Esophagus muscularis mucosa (tissue), 4 donors: ENCODE measurements around the gene B4GALT6. TPM values are rescaled to one million over a fixed set of nuclear protein-coding genes. Genes with fewer than 3 reads are reported as not detected.

Source experiments
- DNase-seq: peaks from one replicate; pipeline ENCODE4 v3.0.0-alpha.2; 2017; ENCODE audit errors: extremely low spot score
- H3K27ac ChIP-seq, 4 donors: fragments of 200-600 bp; sonication (generic); replicated peaks in 1 of 4; 1 replicate in 3 of 4; 2 replicates in 1 of 4; pipeline ENCODE4 v1.5.1; 2016 to 2019; ENCODE audit warnings: mild to moderate bottlenecking in 1 of 4
- H3K27me3 ChIP-seq, 4 donors: fragments of 200-600 bp; sonication (generic); one replicate each; pipeline versions ENCODE4 v1.5.1 to v1.6.0; 2016 to 2019
- H3K36me3 ChIP-seq, 4 donors: fragments of 200-600 bp; sonication (generic); one replicate each; pipeline ENCODE4 v1.5.1; 2016 to 2019
- H3K4me1 ChIP-seq, 4 donors: fragments of 200-600 bp; sonication (generic); one replicate each; pipeline ENCODE4 v1.5.1; 2016 to 2019
- H3K4me3 ChIP-seq, 4 donors: fragments of 200-600 bp; sonication (generic); 1 replicate in 2 of 4; 2 replicates in 2 of 4; pipeline ENCODE4 v1.5.1; 2016 to 2019; ENCODE audit warnings: mild to moderate bottlenecking in 4 of 4, moderate library complexity in 1 of 4
- H3K9me3 ChIP-seq, 4 donors: fragments of 200-600 bp; sonication (generic); 1 replicate in 3 of 4; 2 replicates in 1 of 4; pipeline ENCODE4 v1.5.1; 2016 to 2019
- EP300 ChIP-seq: sonication (generic); formaldehyde crosslinking; IDR thresholded peaks from one replicate; pipeline ENCODE4 v1.6.1; 2017; ENCODE audit warnings: antibody characterized with exemption
- POLR2A ChIP-seq: fragments of 450-650 bp; IDR thresholded peaks from one replicate; pipeline ENCODE4 v1.6.1; 2017; ENCODE audit warnings: antibody characterized with exemption, moderate library complexity, mild to moderate bottlenecking, low read depth
- POLR2AphosphoS5 ChIP-seq, 2 donors: sonication (generic); formaldehyde crosslinking; IDR thresholded peaks; one replicate each; pipeline ENCODE4 v1.6.1; 2017; ENCODE audit warnings: antibody characterized with exemption in 2 of 2
- WGBS: methylation state at CpG from one replicate; pipeline ENCODE4 v1.1.5; 2018; 5-methylcytosine and 5-hydroxymethylcytosine counted together
- intact Hi-C: fragments of 100-400 bp; cut with DNase I; formaldehyde crosslinking; loops from one replicate; pipeline ENCODE4 v1.15.1; 2023
- total RNA-seq, 4 donors: library from RNA; depleted of rRNA; stranded (reverse); fragments of >200 nt; gene quantifications; one replicate each; pipeline versions ENCODE4 v1.1.0 to v1.2.1, GENCODE V29; 2016
- TF ChIP-seq, protein P1 (sequence below), 3 experiments: fragments of 200-600 bp in 2 of 3; fragments of 450-650 bp in 1 of 3; sonication (generic) in 2 of 3; IDR thresholded peaks; one replicate each; pipeline ENCODE4 v1.5.1; 2017 to 2019; ENCODE audit warnings: antibody characterized with exemption in 3 of 3, mild to moderate bottlenecking in 2 of 3, moderate library complexity in 1 of 3

B4GALT6 gene
- total RNA-seq, 4 donors from 2014 or later, result 4.5 to 12.0 (median 8.0) TPM

DNA sequence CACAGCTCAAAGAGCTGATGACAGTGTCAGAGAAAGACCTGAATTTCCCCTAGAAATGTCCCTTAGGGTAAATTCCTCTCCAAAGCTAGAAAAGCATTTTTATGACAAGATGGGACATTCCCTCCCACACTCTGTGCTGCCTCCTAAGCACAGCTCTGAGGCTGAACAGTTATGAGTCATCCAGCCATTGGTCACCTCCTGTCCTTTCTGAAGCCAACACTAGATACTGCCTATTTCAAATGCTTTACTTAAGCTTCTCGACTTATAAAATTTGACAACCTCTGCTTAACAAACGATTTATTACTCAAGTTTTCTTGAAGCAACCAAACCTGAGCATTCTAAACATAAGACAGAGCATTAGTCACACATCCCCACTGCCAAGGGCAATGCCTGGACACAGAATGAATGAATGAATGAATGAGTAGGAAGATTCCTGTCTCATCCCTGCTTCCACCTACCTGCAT lies 35.4 kb downstream of the B4GALT6 start:
- Histone ChIP-seq H3K27ac (no peak overlapping the region), H3K4me1 (peaks cover 0 to 45% (median 43%) of the 10 kb centered on the region in 4 donors), H3K4me3 (no peak overlapping the region), H3K9me3 (no peaks in the 10 kb centered on the region), H3K27me3 (no peaks in the 10 kb centered on the region), H3K36me3 (no peaks in the 10 kb centered on the region)
- WGBS, result 26% methylated on average over 2 of the region's 2 CpGs
- intact Hi-C loops, result no loop called here
- no peak for TF ChIP-seq EP300
- TF ChIP-seq, protein P1, sequence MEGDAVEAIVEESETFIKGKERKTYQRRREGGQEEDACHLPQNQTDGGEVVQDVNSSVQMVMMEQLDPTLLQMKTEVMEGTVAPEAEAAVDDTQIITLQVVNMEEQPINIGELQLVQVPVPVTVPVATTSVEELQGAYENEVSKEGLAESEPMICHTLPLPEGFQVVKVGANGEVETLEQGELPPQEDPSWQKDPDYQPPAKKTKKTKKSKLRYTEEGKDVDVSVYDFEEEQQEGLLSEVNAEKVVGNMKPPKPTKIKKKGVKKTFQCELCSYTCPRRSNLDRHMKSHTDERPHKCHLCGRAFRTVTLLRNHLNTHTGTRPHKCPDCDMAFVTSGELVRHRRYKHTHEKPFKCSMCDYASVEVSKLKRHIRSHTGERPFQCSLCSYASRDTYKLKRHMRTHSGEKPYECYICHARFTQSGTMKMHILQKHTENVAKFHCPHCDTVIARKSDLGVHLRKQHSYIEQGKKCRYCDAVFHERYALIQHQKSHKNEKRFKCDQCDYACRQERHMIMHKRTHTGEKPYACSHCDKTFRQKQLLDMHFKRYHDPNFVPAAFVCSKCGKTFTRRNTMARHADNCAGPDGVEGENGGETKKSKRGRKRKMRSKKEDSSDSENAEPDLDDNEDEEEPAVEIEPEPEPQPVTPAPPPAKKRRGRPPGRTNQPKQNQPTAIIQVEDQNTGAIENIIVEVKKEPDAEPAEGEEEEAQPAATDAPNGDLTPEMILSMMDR (IDR thresholded peaks at IDR 0.05), result no peak
- no peak for TF ChIP-seq POLR2A
- no peak for TF ChIP-seq POLR2AphosphoS5 (IDR thresholded peaks at IDR 0.05)
- DNase-seq, result no peak

- TF ChIP-seq, protein P1 (IDR thresholded peaks at IDR 0.05), result no peak
- TF ChIP-seq POLR2A (no peak), EP300 (no peak), POLR2AphosphoS5 (IDR thresholded peaks at IDR 0.05) (no peak)
- Histone ChIP-seq H3K27me3 (no peaks in the 10 kb centered on the region), H3K4me3 (no peak overlapping the region), H3K36me3 (no peaks in the 10 kb centered on the region), H3K4me1 (peaks cover 0 to 50% (median 47%) of the 10 kb centered on the region in 4 donors), H3K9me3 (no peaks in the 10 kb centered on the region), H3K27ac (no peak overlapping the region)
- intact Hi-C loops, result no loop called here
- no peak for DNase-seq
- 83% methylated on average over 2 of the region's 2 CpGs for WGBS
Measured at GRCh38 chr18:31648458-31648857, 35.9 kb downstream of the B4GALT6 start.

- Histone ChIP-seq H3K27ac (peak overlapping the region in 2 of 4 donors; percentile 54 to 60), H3K36me3 (no peaks in the 10 kb centered on the region), H3K4me3 (no peak overlapping the region), H3K27me3 (no peaks in the 10 kb centered on the region), H3K4me1 (peaks cover 0 to 62% (median 57%) of the 10 kb centered on the region in 4 donors), H3K9me3 (no peaks in the 10 kb centered on the region)
- intact Hi-C loops, result no loop called here
- TF ChIP-seq POLR2A (no peak), POLR2AphosphoS5 (IDR thresholded peaks at IDR 0.05) (no peak), EP300 (no peak)
- TF ChIP-seq, protein P1 (IDR thresholded peaks at IDR 0.05), result no peak
- DNase-seq, result no peak
- 63% methylated on average over 4 of the region's 4 CpGs for WGBS
Measured at GRCh38 chr18:31647127-31647753, 37.1 kb downstream of the B4GALT6 start.

DNA sequence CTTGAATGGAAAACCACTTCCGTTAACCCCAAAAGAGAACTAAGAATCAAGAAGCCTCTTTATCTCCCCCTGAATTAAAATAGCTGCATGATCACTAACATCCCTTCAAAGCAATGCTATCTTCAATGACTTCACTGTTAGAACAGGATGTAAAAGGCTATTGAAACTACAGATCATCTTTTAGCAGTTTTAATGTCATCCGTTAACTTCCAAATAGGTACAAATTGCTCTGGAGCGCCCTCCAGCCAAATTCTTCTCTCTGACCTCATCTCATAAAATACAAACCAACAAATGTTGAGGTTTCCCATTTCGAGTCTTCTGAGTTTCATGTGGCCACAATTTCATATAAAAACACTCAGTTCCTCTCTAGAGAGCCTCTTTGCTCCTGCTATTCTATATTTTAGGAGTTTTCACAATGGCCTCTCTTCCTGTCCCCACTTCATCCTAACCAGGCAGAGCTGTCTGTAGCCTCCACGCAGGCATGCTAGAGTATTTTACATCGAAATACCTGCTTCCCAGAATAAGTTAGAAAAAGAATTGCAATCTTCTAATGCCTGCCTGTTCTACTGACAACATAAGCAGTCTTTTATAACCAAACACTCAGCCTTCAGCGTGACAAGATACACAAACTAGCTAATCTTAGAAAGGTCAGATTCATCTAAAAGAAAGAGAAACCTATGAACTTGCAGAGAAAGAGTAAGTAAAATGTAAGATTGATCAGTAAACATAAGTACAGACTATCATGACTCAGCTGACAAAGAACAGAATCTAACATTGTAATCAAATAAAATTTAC lies 37.9 kb downstream of the B4GALT6 start:
- WGBS, result 45% methylated on average over 7 of the region's 7 CpGs

More for the DNA sequence above, 37.9 kb downstream of the B4GALT6 start:
- Histone ChIP-seq H3K27me3 (no peaks in the 10 kb centered on the region), H3K9me3 (no peaks in the 10 kb centered on the region), H3K36me3 (no peaks in the 10 kb centered on the region), H3K4me1 (peaks cover 0 to 69% (median 59%) of the 10 kb centered on the region in 4 donors), H3K27ac (peak overlapping the region; percentile 46 to 60 (median 50)), H3K4me3 (no peak overlapping the region)
- TF ChIP-seq, protein P1 (IDR thresholded peaks at IDR 0.05), result no peak
- TF ChIP-seq POLR2AphosphoS5 (IDR thresholded peaks at IDR 0.05), result no peak
- no peak for TF ChIP-seq POLR2A
- TF ChIP-seq EP300, result no peak
- intact Hi-C loops, result no loop called here
- DNase-seq, result no peak
